ENCODE data around the gene DDI1. TPM values are rescaled to one million over a fixed set of nuclear protein-coding genes. Genes with fewer than 3 reads are reported as not detected.

The DDI1 gene
- total RNA-seq, 2 donors from 2014 or later = not detected

DNA sequence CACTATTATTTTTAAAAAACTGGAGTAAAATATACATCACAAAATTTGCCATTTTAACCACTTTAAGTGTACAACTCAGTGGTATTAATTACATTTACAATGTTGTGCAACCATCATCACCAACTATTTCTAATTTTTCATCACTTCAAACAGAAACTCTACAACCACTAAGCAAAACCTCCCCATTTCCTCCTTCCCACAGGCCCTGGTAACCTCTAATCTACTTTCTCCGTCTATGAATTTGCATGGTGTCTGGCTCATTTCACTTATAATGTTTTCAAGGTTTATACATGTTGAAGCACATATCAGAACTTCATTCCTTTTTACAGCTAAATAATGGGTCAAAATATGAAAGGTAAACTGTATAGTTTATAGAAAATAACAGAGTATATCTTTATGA is 24.4 kb downstream of the DDI1 start:
- Histone ChIP-seq H3K36me3 (ENCODE audit: control insufficient read depth, insufficient read depth, low read length) (no peaks in the 10 kb centered on the region), H3K4me3 (ENCODE audit: low read length) (no peak overlapping the region), H3K9me3 (ENCODE audit: control insufficient read depth, low read length) (no peaks in the 10 kb centered on the region), H3K27me3 (ENCODE audit: control insufficient read depth, insufficient read depth, low read length, poor library complexity, severe bottlenecking) (no peaks in the 10 kb centered on the region), H3K27ac (ENCODE audit: low read depth, low read length) (no peak overlapping the region), H3K9ac (ENCODE audit: extremely low read depth, low read length, poor library complexity, severe bottlenecking) (no peak overlapping the region), H3K4me1 (ENCODE audit: control insufficient read depth, insufficient read depth, low read length) (no peaks in the 10 kb centered on the region)
- H3K4me3 Mint-ChIP-seq = no peak overlapping the region
- no peaks in the 10 kb centered on the region for H3K9me3 Mint-ChIP-seq
- WGBS, 2 experiments (ENCODE audit: insufficient coverage in 1 of 2, insufficient read length in 1 of 2) = 94% methylated on average over 1 of the region's 1 CpG; no CpG with 5 or more reads in 1 of the 2 experiments
- TF ChIP-seq, protein P1, sequence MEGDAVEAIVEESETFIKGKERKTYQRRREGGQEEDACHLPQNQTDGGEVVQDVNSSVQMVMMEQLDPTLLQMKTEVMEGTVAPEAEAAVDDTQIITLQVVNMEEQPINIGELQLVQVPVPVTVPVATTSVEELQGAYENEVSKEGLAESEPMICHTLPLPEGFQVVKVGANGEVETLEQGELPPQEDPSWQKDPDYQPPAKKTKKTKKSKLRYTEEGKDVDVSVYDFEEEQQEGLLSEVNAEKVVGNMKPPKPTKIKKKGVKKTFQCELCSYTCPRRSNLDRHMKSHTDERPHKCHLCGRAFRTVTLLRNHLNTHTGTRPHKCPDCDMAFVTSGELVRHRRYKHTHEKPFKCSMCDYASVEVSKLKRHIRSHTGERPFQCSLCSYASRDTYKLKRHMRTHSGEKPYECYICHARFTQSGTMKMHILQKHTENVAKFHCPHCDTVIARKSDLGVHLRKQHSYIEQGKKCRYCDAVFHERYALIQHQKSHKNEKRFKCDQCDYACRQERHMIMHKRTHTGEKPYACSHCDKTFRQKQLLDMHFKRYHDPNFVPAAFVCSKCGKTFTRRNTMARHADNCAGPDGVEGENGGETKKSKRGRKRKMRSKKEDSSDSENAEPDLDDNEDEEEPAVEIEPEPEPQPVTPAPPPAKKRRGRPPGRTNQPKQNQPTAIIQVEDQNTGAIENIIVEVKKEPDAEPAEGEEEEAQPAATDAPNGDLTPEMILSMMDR (conservative IDR thresholded peaks at IDR 0.05) = no peak
- peaks cover 16% of the 10 kb centered on the region for H3K4me1 Mint-ChIP-seq
- H3K27ac Mint-ChIP-seq = no peak overlapping the region
- H3K36me3 Mint-ChIP-seq (ENCODE audit: low read depth) = no peaks in the 10 kb centered on the region
- H3K27me3 Mint-ChIP-seq (ENCODE audit: insufficient read depth) = no peaks in the 10 kb centered on the region
- DNase-seq = no peak

DNA sequence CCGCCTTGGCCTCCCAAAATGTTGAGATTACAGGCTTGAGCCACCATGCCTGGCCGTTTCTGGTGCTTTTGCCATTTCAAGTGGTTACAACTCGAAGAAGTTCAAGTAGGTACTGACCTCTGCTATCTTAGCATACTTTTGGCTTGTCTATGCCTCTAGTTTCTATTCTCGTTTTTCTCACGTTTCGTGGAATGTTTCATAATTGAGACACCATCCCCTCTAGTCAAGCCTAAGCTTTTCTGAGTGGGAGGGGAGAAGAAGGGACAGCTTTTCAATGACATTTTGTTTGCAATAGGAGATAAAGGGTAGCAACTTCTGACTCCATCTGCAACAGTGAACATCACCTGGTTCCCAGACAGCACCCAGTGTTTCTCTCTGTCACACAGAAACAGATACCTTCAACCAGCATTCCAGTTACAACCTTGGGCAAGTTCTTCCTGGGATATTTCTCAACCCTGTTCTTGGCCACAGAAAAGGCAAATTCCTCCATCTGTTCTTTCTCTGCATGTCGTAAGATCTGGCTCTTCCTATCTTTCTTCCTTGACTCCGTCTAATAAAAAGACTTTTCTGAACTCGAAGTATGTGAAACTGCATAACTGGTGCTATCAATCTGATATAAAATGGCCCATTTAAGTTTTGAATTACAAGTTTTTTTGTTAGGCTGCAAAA is 25.5 kb downstream of the DDI1 start:
- Histone ChIP-seq H3K9ac (ENCODE audit: extremely low read depth, low read length, poor library complexity, severe bottlenecking) (no peak overlapping the region), H3K9me3 (ENCODE audit: control insufficient read depth, low read length) (no peaks in the 10 kb centered on the region), H3K4me3 (ENCODE audit: low read length) (no peak overlapping the region), H3K27me3 (ENCODE audit: control insufficient read depth, insufficient read depth, low read length, poor library complexity, severe bottlenecking) (no peaks in the 10 kb centered on the region), H3K4me1 (ENCODE audit: control insufficient read depth, insufficient read depth, low read length) (no peaks in the 10 kb centered on the region), H3K36me3 (ENCODE audit: control insufficient read depth, insufficient read depth, low read length) (no peaks in the 10 kb centered on the region), H3K27ac (ENCODE audit: low read depth, low read length) (no peak overlapping the region)
- TF ChIP-seq, protein P1 (conservative IDR thresholded peaks at IDR 0.05) = no peak
- no peaks in the 10 kb centered on the region for H3K27me3 Mint-ChIP-seq (ENCODE audit: insufficient read depth)
- H3K4me3 Mint-ChIP-seq = no peak overlapping the region
- H3K4me1 Mint-ChIP-seq = peaks cover 16% of the 10 kb centered on the region
- 94 to 100% methylated on average over 7 to 9 of the region's 9 CpGs for WGBS, 2 experiments (ENCODE audit: insufficient coverage in 1 of 2, insufficient read length in 1 of 2)
- H3K27ac Mint-ChIP-seq = no peak overlapping the region
- DNase-seq = no peak
- no peaks in the 10 kb centered on the region for H3K9me3 Mint-ChIP-seq
- H3K36me3 Mint-ChIP-seq (ENCODE audit: low read depth) = no peaks in the 10 kb centered on the region

DNA sequence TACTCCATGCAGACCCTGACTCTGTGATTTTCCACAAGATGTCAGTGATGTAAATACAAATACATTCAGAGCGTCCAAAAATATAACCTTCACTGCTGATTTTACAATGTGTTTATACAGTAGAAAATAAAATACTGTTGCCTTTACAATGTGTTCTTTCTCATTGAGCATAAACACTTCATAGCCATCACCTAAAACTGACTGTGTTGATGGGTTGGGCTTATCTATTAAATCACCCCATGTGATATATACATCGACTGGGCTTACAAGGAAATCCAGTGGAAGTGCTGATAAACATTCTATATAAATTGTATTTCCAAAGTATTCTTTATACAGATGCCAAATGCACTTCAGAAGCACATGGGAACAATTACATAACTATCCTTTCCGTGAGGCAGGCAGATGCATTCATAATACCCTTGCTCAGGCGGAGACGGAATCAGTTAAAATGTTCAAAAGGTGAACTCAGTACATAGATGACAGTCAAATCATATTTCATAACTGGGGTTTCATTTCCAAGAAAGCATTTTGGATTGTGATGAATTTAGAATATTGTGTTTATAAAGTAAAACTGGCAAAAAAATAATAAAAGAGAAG is 27.7 kb downstream of the DDI1 start:
- Mint-ChIP-seq H3K4me3 (no peak overlapping the region), H3K27me3 (ENCODE audit: insufficient read depth) (no peaks in the 10 kb centered on the region), H3K4me1 (peaks cover 12% of the 10 kb centered on the region), H3K27ac (no peak overlapping the region), H3K36me3 (ENCODE audit: low read depth) (no peaks in the 10 kb centered on the region), H3K9me3 (no peaks in the 10 kb centered on the region)
- Histone ChIP-seq H3K36me3 (ENCODE audit: control insufficient read depth, insufficient read depth, low read length) (no peaks in the 10 kb centered on the region), H3K27ac (ENCODE audit: low read depth, low read length) (no peak overlapping the region), H3K9me3 (ENCODE audit: control insufficient read depth, low read length) (no peaks in the 10 kb centered on the region), H3K9ac (ENCODE audit: extremely low read depth, low read length, poor library complexity, severe bottlenecking) (no peak overlapping the region), H3K4me1 (ENCODE audit: control insufficient read depth, insufficient read depth, low read length) (no peaks in the 10 kb centered on the region), H3K4me3 (ENCODE audit: low read length) (no peak overlapping the region), H3K27me3 (ENCODE audit: control insufficient read depth, insufficient read depth, low read length, poor library complexity, severe bottlenecking) (no peaks in the 10 kb centered on the region)
- no peak for DNase-seq
- TF ChIP-seq, protein P1 (conservative IDR thresholded peaks at IDR 0.05) = no peak
- 88 to 99% methylated on average over 3 to 4 of the region's 5 CpGs for WGBS, 2 experiments (ENCODE audit: insufficient coverage in 1 of 2, insufficient read length in 1 of 2)
